ENCODE measurements around the gene GOLIM4. TPM values are rescaled to one million over a fixed set of nuclear protein-coding genes. Genes with fewer than 3 reads are reported as not detected.

Gene GOLIM4
- total RNA-seq, 1 experiment from 2014 or later, result 17.4 TPM

- H3K36me3 Mint-ChIP-seq (ENCODE audit: insufficient read depth, unreplicated experiment), result peaks cover 6% of the 10 kb centered on the region
- Histone ChIP-seq H3K36me3 (ENCODE audit: control insufficient read depth, insufficient read depth, low read length) (no peaks in the 10 kb centered on the region), H3K27me3 (replicated peaks; ENCODE audit: control insufficient read depth, insufficient read depth, low read length) (no peaks in the 10 kb centered on the region), H3K4me1 (peaks cover 9% of the 10 kb centered on the region), H3K4me3 (ENCODE audit: low read depth, low read length) (no peak overlapping the region), H3K9me3 (peaks cover 5% of the 10 kb centered on the region)
- H3K27ac Mint-ChIP-seq (ENCODE audit: unreplicated experiment), result no peak overlapping the region
- no peak overlapping the region for H3K4me3 Mint-ChIP-seq (ENCODE audit: unreplicated experiment)
- H3K9me3 Mint-ChIP-seq (ENCODE audit: unreplicated experiment), result no peaks in the 10 kb centered on the region
- ChIA-PET CTCF (no interaction called here), POLR2A (no interaction called here)
- H3K27me3 Mint-ChIP-seq (ENCODE audit: insufficient read depth, unreplicated experiment), result no peaks in the 10 kb centered on the region
- no peak for TF ChIP-seq CTCF (IDR thresholded peaks at IDR 0.05; ENCODE audit: insufficient read depth in 1 of 2, low read depth in 1 of 2, low read length in 1 of 2, severe bottlenecking in 1 of 2, unreplicated experiment in 1 of 2)
- DNase-seq, result no peak
- peaks cover 7% of the 10 kb centered on the region for H3K4me1 Mint-ChIP-seq (ENCODE audit: low read depth, unreplicated experiment)
- intact Hi-C loops (cut with micrococcal nuclease; ENCODE audit: unreplicated experiment), result no loop called here
- no TSS peak for BruUV-seq (replicated peaks)
Measured at GRCh38 chr3:168051531-168052471, 43.9 kb downstream of the GOLIM4 start.

- H3K4me1 Mint-ChIP-seq (ENCODE audit: low read depth, unreplicated experiment), result peaks cover 7% of the 10 kb centered on the region
- H3K9me3 Mint-ChIP-seq (ENCODE audit: unreplicated experiment), result no peaks in the 10 kb centered on the region
- DNase-seq, result no peak
- no peaks in the 10 kb centered on the region for H3K27me3 Mint-ChIP-seq (ENCODE audit: insufficient read depth, unreplicated experiment)
- no TSS peak for BruUV-seq (replicated peaks)
- POLR2A ChIA-PET, result interaction anchor here (0.6 kb wide), 1 partner anchor 1721 kb away, joined by 18 read pairs; no protein-coding TSS in a partner anchor
- no peak overlapping the region for H3K27ac Mint-ChIP-seq (ENCODE audit: unreplicated experiment)
- Histone ChIP-seq H3K36me3 (ENCODE audit: control insufficient read depth, insufficient read depth, low read length) (no peaks in the 10 kb centered on the region), H3K9me3 (peaks cover 4% of the 10 kb centered on the region), H3K27me3 (replicated peaks; ENCODE audit: control insufficient read depth, insufficient read depth, low read length) (no peaks in the 10 kb centered on the region), H3K4me3 (ENCODE audit: low read depth, low read length) (no peak overlapping the region), H3K4me1 (peaks cover 2% of the 10 kb centered on the region; the same call in 1 of the 2 replicates)
- H3K4me3 Mint-ChIP-seq (ENCODE audit: unreplicated experiment), result no peak overlapping the region
- TF ChIP-seq CTCF (IDR thresholded peaks at IDR 0.05; ENCODE audit: insufficient read depth in 1 of 2, low read depth in 1 of 2, low read length in 1 of 2, severe bottlenecking in 1 of 2, unreplicated experiment in 1 of 2), result no peak
- intact Hi-C loops (cut with micrococcal nuclease; ENCODE audit: unreplicated experiment), result no loop called here
- CTCF ChIA-PET, result no interaction called here
- H3K36me3 Mint-ChIP-seq (ENCODE audit: insufficient read depth, unreplicated experiment), result peaks cover 6% of the 10 kb centered on the region
Measured at GRCh38 chr3:168051070-168051469, 44.7 kb downstream of the GOLIM4 start.

- no peak overlapping the region for H3K4me3 Mint-ChIP-seq (ENCODE audit: unreplicated experiment)
- no peak for TF ChIP-seq CTCF (IDR thresholded peaks at IDR 0.05; ENCODE audit: insufficient read depth in 1 of 2, low read depth in 1 of 2, low read length in 1 of 2, severe bottlenecking in 1 of 2, unreplicated experiment in 1 of 2)
- Histone ChIP-seq H3K4me1 (no peaks in the 10 kb centered on the region), H3K27me3 (replicated peaks; ENCODE audit: control insufficient read depth, insufficient read depth, low read length) (no peaks in the 10 kb centered on the region), H3K4me3 (ENCODE audit: low read depth, low read length) (no peak overlapping the region), H3K36me3 (ENCODE audit: control insufficient read depth, insufficient read depth, low read length) (no peaks in the 10 kb centered on the region), H3K9me3 (no peaks in the 10 kb centered on the region)
- peaks cover 7% of the 10 kb centered on the region for H3K4me1 Mint-ChIP-seq (ENCODE audit: low read depth, unreplicated experiment)
- H3K9me3 Mint-ChIP-seq (ENCODE audit: unreplicated experiment), result no peaks in the 10 kb centered on the region
- intact Hi-C loops (cut with micrococcal nuclease; ENCODE audit: unreplicated experiment), result loop anchor here (5.0 to 10.0 kb wide), 2 partner anchors 573 to 795 kb away; no protein-coding TSS in a partner anchor
- no peaks in the 10 kb centered on the region for H3K27me3 Mint-ChIP-seq (ENCODE audit: insufficient read depth, unreplicated experiment)
- H3K36me3 Mint-ChIP-seq (ENCODE audit: insufficient read depth, unreplicated experiment), result peaks cover 6% of the 10 kb centered on the region
- no peak for DNase-seq
- POLR2A ChIA-PET, result no interaction called here
- no peak overlapping the region for H3K27ac Mint-ChIP-seq (ENCODE audit: unreplicated experiment)
- BruUV-seq (replicated peaks), result no TSS peak
- CTCF ChIA-PET, result interaction anchor here (1.0 kb wide), 1 partner anchor 9 kb away, joined by 3 read pairs; no protein-coding TSS in a partner anchor
Measured at GRCh38 chr3:168049367-168049974, 46.3 kb downstream of the GOLIM4 start.
